Measurements from ENCODE around the gene BRMS1.

Gene BRMS1

GRCh38 chr11:66363805-66364535 is 19.1 kb upstream of the BRMS1 start:
- no peak overlapping the region for H2BK12ac ChIP-seq (ENCODE audit: low read length in 2 of 2)
- H3K79me1 ChIP-seq (replicated peaks; ENCODE audit: low read length, poor library complexity, severe bottlenecking) = peaks cover 4% of the 10 kb centered on the region
- WGBS = 86% methylated on average over 13 of the region's 15 CpGs
- no peak overlapping the region for H2AK5ac ChIP-seq (ENCODE audit: low read length, severe bottlenecking)
- H2AFZ ChIP-seq (ENCODE audit: low read depth, low read length) = no peak overlapping the region
- peaks cover 0 to 53% of the 10 kb centered on the region in 2 experiments for H3K36me3 ChIP-seq (ENCODE audit: control insufficient read depth in 1 of 2, insufficient read depth in 2 of 2, low read depth in 1 of 2, low read length in 2 of 2)
- peaks cover 6% of the 10 kb centered on the region for H3K4me1 ChIP-seq (ENCODE audit: control insufficient read depth, insufficient read depth, low read depth, low read length)
- no peak overlapping the region for H3K23ac ChIP-seq (ENCODE audit: low read length in 2 of 2)
- H4K91ac ChIP-seq (ENCODE audit: low read length) = peak overlapping the region; percentile 2
- no peak overlapping the region for H2BK120ac ChIP-seq (ENCODE audit: low read depth, low read length)
- no peak overlapping the region for H3K9ac ChIP-seq (ENCODE audit: low read length)
- H3K9me3 ChIP-seq (ENCODE audit: control insufficient read depth, low read length) = no peaks in the 10 kb centered on the region
- H3K4ac ChIP-seq (ENCODE audit: low read depth in 1 of 2, low read length in 2 of 2) = no peak overlapping the region
- H3K4me2 ChIP-seq (ENCODE audit: low read length, poor library complexity, severe bottlenecking) = no peak overlapping the region
- H4K8ac ChIP-seq (ENCODE audit: low read length) = peak overlapping the region; percentile 69
- H3K27me3 ChIP-seq (ENCODE audit: control insufficient read depth in 1 of 2, insufficient read depth in 1 of 2, low read length in 2 of 2) = peaks cover 0 to 9% of the 10 kb centered on the region in 2 experiments
- H3K4me3 ChIP-seq (ENCODE audit: insufficient read depth in 1 of 2, low read depth in 1 of 2, low read length in 2 of 2) = no peak overlapping the region
- no peak overlapping the region for H3K18ac ChIP-seq (ENCODE audit: low read depth in 1 of 2, low read length in 2 of 2)
- no peak overlapping the region for H3K14ac ChIP-seq (ENCODE audit: low read length in 2 of 2)
- no peak overlapping the region for H2BK15ac ChIP-seq (ENCODE audit: low read depth, poor library complexity, severe bottlenecking)
- no peak overlapping the region for H3K27ac ChIP-seq (ENCODE audit: low read length, poor library complexity, severe bottlenecking)
- DNase-seq = no peak
- H2BK5ac ChIP-seq (ENCODE audit: low read depth, low read length, poor library complexity, severe bottlenecking) = no peak overlapping the region

- Histone ChIP-seq H3K79me1 (replicated peaks; ENCODE audit: low read length, poor library complexity, severe bottlenecking) (no peaks in the 10 kb centered on the region), H2AFZ (ENCODE audit: low read depth, low read length) (no peak overlapping the region), H3K14ac (ENCODE audit: low read length in 2 of 2) (no peak overlapping the region), H2AK5ac (ENCODE audit: low read length, severe bottlenecking) (no peak overlapping the region), H3K27ac (ENCODE audit: low read length, poor library complexity, severe bottlenecking) (no peak overlapping the region), H3K9me3 (ENCODE audit: control insufficient read depth, low read length) (no peaks in the 10 kb centered on the region), H2BK5ac (ENCODE audit: low read depth, low read length, poor library complexity, severe bottlenecking) (no peak overlapping the region), H3K4me2 (ENCODE audit: low read length, poor library complexity, severe bottlenecking) (no peak overlapping the region), H3K9ac (ENCODE audit: low read length) (no peak overlapping the region), H3K4me3 (ENCODE audit: insufficient read depth in 1 of 2, low read depth in 1 of 2, low read length in 2 of 2) (no peak overlapping the region), H3K18ac (ENCODE audit: low read depth in 1 of 2, low read length in 2 of 2) (no peak overlapping the region), H3K27me3 (ENCODE audit: control insufficient read depth in 1 of 2, insufficient read depth in 1 of 2, low read length in 2 of 2) (peaks cover 0 to 3% of the 10 kb centered on the region in 2 experiments), H3K36me3 (ENCODE audit: control insufficient read depth in 1 of 2, insufficient read depth in 2 of 2, low read depth in 1 of 2, low read length in 2 of 2) (peaks cover 0 to 45% of the 10 kb centered on the region in 2 experiments), H3K4me1 (ENCODE audit: control insufficient read depth, insufficient read depth, low read depth, low read length) (peaks cover 2% of the 10 kb centered on the region), H3K4ac (ENCODE audit: low read depth in 1 of 2, low read length in 2 of 2) (no peak overlapping the region), H2BK12ac (ENCODE audit: low read length in 2 of 2) (no peak overlapping the region), H4K8ac (ENCODE audit: low read length) (no peak overlapping the region), H4K91ac (ENCODE audit: low read length) (no peak overlapping the region), H2BK15ac (ENCODE audit: low read depth, poor library complexity, severe bottlenecking) (no peak overlapping the region), H2BK120ac (ENCODE audit: low read depth, low read length) (no peak overlapping the region), H3K23ac (ENCODE audit: low read length in 2 of 2) (no peak overlapping the region)
- no peak for DNase-seq
- 98% methylated on average over 10 of the region's 14 CpGs for whole genome bisulfite sequencing
These were observed 18.3 kb upstream of the BRMS1 start for GRCh38 chr11:66363187-66363601.

DNA sequence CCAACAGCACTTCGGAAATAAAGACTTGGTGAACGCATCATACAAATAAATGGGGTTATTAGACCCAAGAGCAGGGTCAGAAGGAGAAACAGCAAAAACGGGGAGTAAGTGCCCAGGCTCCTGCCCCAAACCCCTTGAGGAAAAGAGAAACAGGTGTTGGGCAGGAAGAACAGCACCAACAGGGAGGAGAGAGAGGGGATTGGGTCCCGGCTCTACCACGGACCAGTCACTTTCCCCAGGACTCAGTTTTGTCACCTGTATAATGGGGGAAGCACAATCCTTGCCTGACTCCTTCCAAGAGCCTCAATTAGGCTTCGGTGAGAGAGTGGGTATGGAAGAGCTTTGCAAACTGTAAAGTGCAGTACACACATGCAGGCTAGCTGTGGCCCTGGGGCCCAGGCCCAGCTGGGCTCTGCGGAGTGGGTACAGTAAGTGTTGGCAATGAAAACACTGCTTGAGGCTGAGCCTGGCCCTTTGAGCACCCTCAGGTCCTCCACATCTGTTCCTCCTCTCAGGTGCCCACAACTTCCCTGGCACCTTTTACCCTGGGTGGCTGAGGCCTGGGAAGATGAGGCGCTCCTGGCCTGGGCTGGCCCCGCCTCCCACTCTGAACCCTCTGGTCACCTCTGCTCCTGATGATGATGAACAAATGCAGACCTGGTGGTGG is 17.7 kb upstream of the BRMS1 start:
- no peak overlapping the region for H3K4me2 ChIP-seq (ENCODE audit: low read length, poor library complexity, severe bottlenecking)
- H3K9ac ChIP-seq (ENCODE audit: low read length) = no peak overlapping the region
- WGBS = 90% methylated on average over 9 of the region's 9 CpGs

DNA sequence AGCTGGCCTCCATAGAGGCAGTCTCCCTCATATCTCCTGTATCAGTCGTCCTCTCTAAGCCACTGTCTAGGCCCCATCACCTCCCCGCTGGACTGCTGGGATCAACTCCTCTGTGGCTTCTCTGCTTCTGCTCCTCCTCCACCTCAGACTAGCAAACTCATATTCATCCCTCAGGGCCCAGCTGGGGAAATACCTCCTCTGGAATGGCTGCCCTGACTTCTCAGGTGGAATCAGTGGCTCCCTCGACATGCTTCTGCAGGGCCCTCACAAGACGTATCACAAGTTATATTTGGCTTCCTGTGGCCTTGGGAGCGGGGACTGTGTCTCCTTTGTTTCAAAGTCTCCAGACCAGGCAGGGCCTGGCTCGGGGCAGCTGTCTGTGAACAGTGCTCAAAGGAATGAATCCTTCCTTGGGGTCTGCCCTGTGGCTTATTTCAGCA is 16.6 kb upstream of the BRMS1 start:
- Histone ChIP-seq H2AFZ (ENCODE audit: low read depth, low read length) (no peak overlapping the region), H3K27me3 (ENCODE audit: control insufficient read depth in 1 of 2, insufficient read depth in 1 of 2, low read length in 2 of 2) (no peaks in the 10 kb centered on the region), H3K9me3 (ENCODE audit: control insufficient read depth, low read length) (no peaks in the 10 kb centered on the region)

More for the DNA sequence above, 17.7 kb upstream of the BRMS1 start:
- Histone ChIP-seq H3K36me3 (ENCODE audit: control insufficient read depth in 1 of 2, insufficient read depth in 2 of 2, low read depth in 1 of 2, low read length in 2 of 2) (peaks cover 0 to 42% of the 10 kb centered on the region in 2 experiments), H4K8ac (ENCODE audit: low read length) (no peak overlapping the region), H2BK12ac (ENCODE audit: low read length in 2 of 2) (no peak overlapping the region), H3K27me3 (ENCODE audit: control insufficient read depth in 1 of 2, insufficient read depth in 1 of 2, low read length in 2 of 2) (peaks cover 0 to 3% of the 10 kb centered on the region in 2 experiments), H3K4me1 (ENCODE audit: control insufficient read depth, insufficient read depth, low read depth, low read length) (peaks cover 2% of the 10 kb centered on the region), H3K18ac (ENCODE audit: low read depth in 1 of 2, low read length in 2 of 2) (no peak overlapping the region), H3K9me3 (ENCODE audit: control insufficient read depth, low read length) (no peaks in the 10 kb centered on the region), H3K14ac (ENCODE audit: low read length in 2 of 2) (no peak overlapping the region), H2AFZ (ENCODE audit: low read depth, low read length) (no peak overlapping the region), H2BK15ac (ENCODE audit: low read depth, poor library complexity, severe bottlenecking) (no peak overlapping the region), H2AK5ac (ENCODE audit: low read length, severe bottlenecking) (no peak overlapping the region), H3K79me1 (replicated peaks; ENCODE audit: low read length, poor library complexity, severe bottlenecking) (no peaks in the 10 kb centered on the region), H4K91ac (ENCODE audit: low read length) (no peak overlapping the region), H2BK5ac (ENCODE audit: low read depth, low read length, poor library complexity, severe bottlenecking) (no peak overlapping the region), H3K23ac (ENCODE audit: low read length in 2 of 2) (no peak overlapping the region), H3K4me3 (ENCODE audit: insufficient read depth in 1 of 2, low read depth in 1 of 2, low read length in 2 of 2) (no peak overlapping the region), H3K27ac (ENCODE audit: low read length, poor library complexity, severe bottlenecking) (no peak overlapping the region), H3K4ac (ENCODE audit: low read depth in 1 of 2, low read length in 2 of 2) (no peak overlapping the region), H2BK120ac (ENCODE audit: low read depth, low read length) (no peak overlapping the region)
- DNase-seq = no peak

More for the DNA sequence above, 16.6 kb upstream of the BRMS1 start:
- no peak overlapping the region for H3K4me3 ChIP-seq (ENCODE audit: insufficient read depth in 1 of 2, low read depth in 1 of 2, low read length in 2 of 2)
- 87% methylated on average over 6 of the region's 6 CpGs for WGBS
- no peak overlapping the region for H2AK5ac ChIP-seq (ENCODE audit: low read length, severe bottlenecking)
- no peak overlapping the region for H3K9ac ChIP-seq (ENCODE audit: low read length)
- H2BK120ac ChIP-seq (ENCODE audit: low read depth, low read length) = no peak overlapping the region
- peaks cover 2% of the 10 kb centered on the region for H3K4me1 ChIP-seq (ENCODE audit: control insufficient read depth, insufficient read depth, low read depth, low read length)
- H2BK15ac ChIP-seq (ENCODE audit: low read depth, poor library complexity, severe bottlenecking) = no peak overlapping the region
- no peak overlapping the region for H3K27ac ChIP-seq (ENCODE audit: low read length, poor library complexity, severe bottlenecking)
- no peak overlapping the region for H4K8ac ChIP-seq (ENCODE audit: low read length)
- H3K36me3 ChIP-seq (ENCODE audit: control insufficient read depth in 1 of 2, insufficient read depth in 2 of 2, low read depth in 1 of 2, low read length in 2 of 2) = peaks cover 0 to 37% of the 10 kb centered on the region in 2 experiments
- H3K14ac ChIP-seq (ENCODE audit: low read length in 2 of 2) = no peak overlapping the region
- H2BK5ac ChIP-seq (ENCODE audit: low read depth, low read length, poor library complexity, severe bottlenecking) = no peak overlapping the region
- H3K23ac ChIP-seq (ENCODE audit: low read length in 2 of 2) = no peak overlapping the region
- H2BK12ac ChIP-seq (ENCODE audit: low read length in 2 of 2) = no peak overlapping the region
- no peak overlapping the region for H3K4ac ChIP-seq (ENCODE audit: low read depth in 1 of 2, low read length in 2 of 2)
- no peak overlapping the region for H3K18ac ChIP-seq (ENCODE audit: low read depth in 1 of 2, low read length in 2 of 2)
- H4K91ac ChIP-seq (ENCODE audit: low read length) = no peak overlapping the region
- H3K4me2 ChIP-seq (ENCODE audit: low read length, poor library complexity, severe bottlenecking) = no peak overlapping the region
- no peaks in the 10 kb centered on the region for H3K79me1 ChIP-seq (replicated peaks; ENCODE audit: low read length, poor library complexity, severe bottlenecking)
- no peak for DNase-seq
